GM21528 (cell line): ENCODE measurements around the gene PRODH.
"Not testable (repeated sequence)": the region's sequence is repeated elsewhere in the genome, so short reads cannot be mapped to it uniquely, and the experiment has no call there.

Source experiments
- ATAC-seq: cut with Tn5 transposase; IDR thresholded peaks from one replicate; pipeline ENCODE4 v1.9.1; 2021; ENCODE audit warnings: mild to moderate bottlenecking, moderate library complexity; ENCODE audit not compliant: unreplicated experiment, low FRiP score

Gene PRODH

GRCh38 chr22:18914558-18914957 is 21.5 kb downstream of the PRODH start:
- not testable (repeated sequence) for ATAC-seq

GRCh38 chr22:18912264-18912946 is 23.7 kb downstream of the PRODH start:
- ATAC-seq, result not testable (repeated sequence)

- not testable (repeated sequence) for ATAC-seq
Observed at GRCh38 chr22:18911535-18911934, 24.6 kb downstream of the PRODH start.

GRCh38 chr22:18909556-18909955 is 26.5 kb downstream of the PRODH start:
- no peak for ATAC-seq

GRCh38 chr22:18906896-18907295 is 29.2 kb downstream of the PRODH start:
- no peak for ATAC-seq

GRCh38 chr22:18906410-18906745 is 29.7 kb downstream of the PRODH start:
- peak; percentile 11 for ATAC-seq

GRCh38 chr22:18905540-18906409 is 30.3 kb downstream of the PRODH start, which contains the start of gene DGCR6:
TSS of gene DGCR6 (plus strand) at chr22:18906320. CDS start at chr22:18906375, 55 bp downstream.
- peak; percentile 71 for ATAC-seq

- not testable (repeated sequence) for ATAC-seq
Observed at GRCh38 chr22:18896037-18896657, 39.9 kb downstream of the PRODH start.

- not testable (repeated sequence) for ATAC-seq
Observed at GRCh38 chr22:18893775-18894174, 42.3 kb downstream of the PRODH start.

- ATAC-seq, result peak; percentile 90
Observed at GRCh38 chr22:18890510-18891192, 45.4 kb downstream of the PRODH start.

GRCh38 chr22:18888115-18888514 is 48.0 kb downstream of the PRODH start:
- ATAC-seq, result no peak

- not testable (repeated sequence) for ATAC-seq
Observed at GRCh38 chr22:18884465-18884864, 51.6 kb downstream of the PRODH start.

- not testable (repeated sequence) for ATAC-seq
Observed at GRCh38 chr22:18881260-18881659, 54.8 kb downstream of the PRODH start.
